Bronchial epithelial cell (primary cell): Measurements from ENCODE around the gene CHTF18. TPM values are rescaled to one million over a fixed set of nuclear protein-coding genes. Genes with fewer than 3 reads are reported as not detected.

Experiments used
- DNase-seq: peaks from one replicate; pipeline ENCODE4 v3.0.0-alpha.2; 2010; ENCODE audit warnings: low read depth
- FAIRE-seq: peaks from 2 replicates; lab custom pipeline; 2011; peaks lifted over from hg19 to GRCh38; lab: Jason Lieb, UNC
- H3K27me3 ChIP-seq: 2 replicates; pipeline ENCODE4 v1.5.1; 2011; ENCODE audit warnings: low read length; ENCODE audit not compliant: control insufficient read depth, insufficient read depth
- H3K36me3 ChIP-seq: 2 replicates; pipeline ENCODE4 v1.5.1; 2011; ENCODE audit warnings: low read length; ENCODE audit not compliant: control insufficient read depth, insufficient read depth
- H3K4me3 ChIP-seq: 2 replicates; pipeline ENCODE4 v1.5.1; 2011; ENCODE audit warnings: mild to moderate bottlenecking, low read depth, low read length, control low read depth
- total RNA-seq: library from RNA; depleted of rRNA; stranded (reverse); fragments of >200 nt; gene quantifications from 2 replicates; pipeline ENCODE4 v1.2.1, GENCODE V29; 2014
- TF ChIP-seq, protein P1 (sequence below): IDR thresholded peaks from 2 replicates; pipeline ENCODE4 v1.5.1; 2011; ENCODE audit warnings: mild to moderate bottlenecking, moderate library complexity, low read length, control low read depth, inconsistent platforms; ENCODE audit not compliant: insufficient read depth, severe bottlenecking

The CHTF18 gene
- total RNA-seq, 1 donor from 2014 or later = 1.6 TPM

DNA sequence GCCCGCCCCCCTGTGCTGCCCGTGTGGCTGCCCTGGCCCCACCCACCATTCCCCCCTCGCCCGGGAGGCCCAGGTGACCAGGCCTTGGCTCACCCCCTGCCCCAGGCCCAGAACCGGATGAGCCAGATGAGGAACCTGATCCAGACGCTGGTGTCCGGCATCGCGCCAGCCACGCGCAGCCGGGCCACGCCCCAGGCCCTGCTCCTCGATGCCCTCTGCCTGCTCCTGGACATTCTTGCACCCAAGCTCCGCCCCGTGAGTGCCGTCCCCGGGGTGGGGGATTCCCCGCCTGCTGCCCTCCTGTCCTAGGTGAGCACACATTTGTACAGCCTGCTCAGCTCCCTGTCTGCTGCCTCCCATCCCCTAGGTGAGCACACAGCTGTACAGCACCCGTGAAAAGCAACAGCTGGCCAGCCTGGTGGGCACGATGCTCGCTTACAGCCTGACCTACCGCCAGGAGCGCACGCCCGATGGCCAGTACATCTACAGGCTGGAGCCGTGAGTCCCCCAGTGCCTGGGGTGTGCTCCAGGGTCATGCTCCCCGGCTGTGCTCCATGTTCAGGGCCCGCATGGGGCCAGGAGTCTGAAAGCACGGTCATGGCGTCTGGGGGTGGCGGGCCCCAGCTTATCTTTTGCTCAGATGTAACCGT lies 7.3 kb downstream of the CHTF18 start:
- TF ChIP-seq, protein P1, sequence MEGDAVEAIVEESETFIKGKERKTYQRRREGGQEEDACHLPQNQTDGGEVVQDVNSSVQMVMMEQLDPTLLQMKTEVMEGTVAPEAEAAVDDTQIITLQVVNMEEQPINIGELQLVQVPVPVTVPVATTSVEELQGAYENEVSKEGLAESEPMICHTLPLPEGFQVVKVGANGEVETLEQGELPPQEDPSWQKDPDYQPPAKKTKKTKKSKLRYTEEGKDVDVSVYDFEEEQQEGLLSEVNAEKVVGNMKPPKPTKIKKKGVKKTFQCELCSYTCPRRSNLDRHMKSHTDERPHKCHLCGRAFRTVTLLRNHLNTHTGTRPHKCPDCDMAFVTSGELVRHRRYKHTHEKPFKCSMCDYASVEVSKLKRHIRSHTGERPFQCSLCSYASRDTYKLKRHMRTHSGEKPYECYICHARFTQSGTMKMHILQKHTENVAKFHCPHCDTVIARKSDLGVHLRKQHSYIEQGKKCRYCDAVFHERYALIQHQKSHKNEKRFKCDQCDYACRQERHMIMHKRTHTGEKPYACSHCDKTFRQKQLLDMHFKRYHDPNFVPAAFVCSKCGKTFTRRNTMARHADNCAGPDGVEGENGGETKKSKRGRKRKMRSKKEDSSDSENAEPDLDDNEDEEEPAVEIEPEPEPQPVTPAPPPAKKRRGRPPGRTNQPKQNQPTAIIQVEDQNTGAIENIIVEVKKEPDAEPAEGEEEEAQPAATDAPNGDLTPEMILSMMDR = peak; percentile 7
- H3K27me3 ChIP-seq = peaks cover 7% of the 10 kb centered on the region
- H3K36me3 ChIP-seq = no peaks in the 10 kb centered on the region
- H3K4me3 ChIP-seq = no peak overlapping the region
- DNase-seq (peak; percentile 60), FAIRE-seq (peak; percentile 40)

DNA sequence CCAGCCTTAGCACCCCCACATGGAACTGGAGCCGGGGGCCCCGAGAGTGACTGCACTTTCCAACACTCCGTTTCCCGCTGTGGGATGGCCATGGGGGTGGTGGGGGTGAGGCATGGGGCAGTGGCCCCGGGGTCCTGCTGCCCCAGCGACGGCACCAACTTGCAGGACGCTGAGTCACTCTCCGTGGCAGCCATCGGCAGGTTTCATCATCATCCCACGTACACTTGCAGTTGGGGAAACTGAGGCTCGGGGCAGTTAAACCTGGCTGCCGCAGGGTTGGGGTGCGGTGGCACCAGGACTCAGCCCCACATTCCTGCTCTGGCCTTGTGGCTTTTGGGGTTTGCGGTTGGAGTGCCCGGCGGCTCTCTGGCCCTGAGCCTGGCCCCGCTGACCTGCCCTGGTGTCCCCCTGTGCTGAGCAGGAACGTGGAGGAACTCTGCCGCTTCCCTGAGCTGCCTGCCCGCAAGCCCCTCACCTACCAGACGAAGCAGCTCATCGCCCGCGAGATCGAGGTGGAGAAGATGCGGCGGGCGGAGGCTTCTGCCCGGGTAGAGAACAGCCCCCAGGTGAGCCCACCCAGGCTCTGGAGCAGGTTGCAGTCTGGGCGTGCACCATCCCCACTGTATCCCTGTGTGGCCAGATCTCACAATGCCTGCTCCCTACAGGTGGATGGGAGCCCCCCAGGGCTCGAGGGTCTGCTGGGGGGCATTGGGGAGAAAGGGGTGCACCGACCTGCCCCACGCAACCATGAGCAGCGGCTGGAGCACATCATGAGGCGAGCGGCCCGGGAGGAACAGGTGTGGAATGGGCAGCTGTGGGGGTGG lies 8.1 kb downstream of the CHTF18 start:
- TF ChIP-seq, protein P1 = no peak
- H3K36me3 ChIP-seq = no peaks in the 10 kb centered on the region
- DNase-seq (no peak), FAIRE-seq (no peak)
- H3K27me3 ChIP-seq = peaks cover 14% of the 10 kb centered on the region
- H3K4me3 ChIP-seq = no peak overlapping the region

DNA sequence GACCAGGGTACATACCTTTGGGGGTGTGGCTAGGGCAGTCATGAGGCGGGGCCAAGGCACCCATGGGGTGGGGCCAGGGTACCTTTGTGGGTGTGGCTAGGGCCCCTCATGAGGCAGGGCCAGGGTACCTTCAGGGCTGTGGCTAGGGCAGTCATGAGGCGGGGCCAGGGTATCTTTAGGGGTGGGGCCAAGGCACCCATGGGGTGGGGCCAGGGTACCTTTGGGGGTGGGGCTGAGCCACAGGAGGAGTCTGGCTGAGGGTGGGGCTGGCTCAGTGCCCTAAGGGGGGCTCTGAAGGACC lies 8.7 kb downstream of the CHTF18 start:
- Histone ChIP-seq H3K4me3 (no peak overlapping the region), H3K27me3 (peaks cover 14% of the 10 kb centered on the region), H3K36me3 (no peaks in the 10 kb centered on the region)
- FAIRE-seq = no peak
- DNase-seq = no peak
- TF ChIP-seq, protein P1 = no peak

DNA sequence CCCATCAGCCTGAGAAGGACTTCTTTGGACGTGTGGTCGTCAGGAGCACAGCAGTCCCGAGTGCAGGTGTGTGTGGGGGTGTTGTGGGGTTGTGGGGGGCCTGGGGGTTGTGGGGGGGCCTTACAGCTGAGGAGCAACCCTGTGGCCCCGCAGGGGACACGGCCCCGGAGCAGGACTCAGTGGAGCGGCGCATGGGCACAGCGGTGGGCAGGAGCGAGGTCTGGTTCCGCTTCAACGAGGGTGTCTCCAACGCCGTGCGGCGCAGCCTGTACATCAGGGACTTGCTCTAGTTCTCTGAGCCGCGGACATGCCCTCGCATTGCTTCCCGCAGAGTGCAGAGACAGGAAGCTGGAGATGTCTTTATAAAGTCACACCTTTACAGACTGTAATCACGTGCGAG lies 9.3 kb downstream of the CHTF18 start:
- no peak overlapping the region for H3K4me3 ChIP-seq
- H3K27me3 ChIP-seq = peaks cover 14% of the 10 kb centered on the region
- DNase-seq (no peak), FAIRE-seq (no peak)
- no peaks in the 10 kb centered on the region for H3K36me3 ChIP-seq
- TF ChIP-seq, protein P1 = no peak

DNA sequence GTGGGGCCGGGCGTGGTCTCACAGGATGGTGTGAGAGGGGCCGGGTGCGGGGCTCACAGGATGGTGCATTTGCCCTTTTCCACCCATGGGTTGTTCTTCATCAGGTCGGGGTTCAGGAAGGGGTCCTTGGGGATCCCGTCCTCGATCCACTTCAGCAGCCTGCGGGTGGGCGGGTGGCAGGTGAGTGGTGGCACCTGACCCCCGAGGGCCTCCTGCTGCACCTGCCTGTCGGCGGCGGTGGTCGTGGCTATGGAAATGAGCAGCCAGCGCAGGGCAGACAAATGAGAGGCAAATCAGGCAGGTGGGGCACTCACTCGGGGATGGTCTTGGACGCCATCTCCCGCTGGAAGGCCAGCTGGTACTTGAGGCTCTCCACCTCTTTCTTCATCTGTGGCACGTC lies 10.2 kb downstream of the CHTF18 start:
- H3K27me3 ChIP-seq = peaks cover 16% of the 10 kb centered on the region

More for the DNA sequence above, 10.2 kb downstream of the CHTF18 start:
- H3K4me3 ChIP-seq = no peak overlapping the region
- DNase-seq = no peak
- no peaks in the 10 kb centered on the region for H3K36me3 ChIP-seq
- TF ChIP-seq, protein P1 = no peak
- FAIRE-seq = no peak
